A549 (cell line): Measurements from ENCODE around the gene ACSM6. TPM values are rescaled to one million over a fixed set of nuclear protein-coding genes. Genes with fewer than 3 reads are reported as not detected.

Source experiments
- ATAC-seq, 2 experiments: fragments of 200-7000 bp in 1 of 2; fragments of >200 bp in 1 of 2; cut with Nextera tagmentation in 1 of 2; cut with Tn5 transposase in 1 of 2; 3 replicates each; pipeline versions ENCODE4 v1.8.0 to v1.9.1; 2018 to 2020; ENCODE audit warnings: mild to moderate bottlenecking in 1 of 2, moderate library complexity in 1 of 2
- CTCF ChIA-PET: fragments of 300-600 bp; sonication (Branson Sonifier 250); formaldehyde crosslinking; extraction: SDS; loops from one replicate; lab custom pipeline; 2021; ENCODE audit warnings: antibody characterized with exemption, inconsistent platforms; lab: Yijun Ruan, JAX
- POLR2A ChIA-PET: fragments of 350-600 bp; formaldehyde crosslinking; extraction: SDS; loops from one replicate; lab custom pipeline; 2021; ENCODE audit warnings: antibody characterized with exemption, inconsistent platforms; lab: Yijun Ruan, JAX
- DNase-seq, 2 experiments: peaks; one replicate each; pipeline versions ENCODE4 v3.0.0 to v3.0.0-alpha.2; 2011 to 2016; ENCODE audit warnings: low read depth in 1 of 2, low spot score in 1 of 2
- FAIRE-seq: peaks from 2 replicates; lab custom pipeline; 2011; peaks lifted over from hg19 to GRCh38; lab: Jason Lieb, UNC
- H3K27ac ChIP-seq, 2 experiments: fragments of >200 bp; sonication (Bioruptor Twin); formaldehyde crosslinking; 3 replicates each; pipeline ENCODE4 v1.5.1; 2016 to 2017
- H3K4me1 ChIP-seq: fragments of >200 bp; sonication (Bioruptor Twin); formaldehyde crosslinking; 3 replicates; pipeline ENCODE4 v1.6.1; 2016
- H3K4me2 ChIP-seq: fragments of >200 bp; sonication (Bioruptor Twin); formaldehyde crosslinking; 3 replicates; pipeline ENCODE4 v1.6.1; 2016
- H3K4me3 ChIP-seq: fragments of >200 bp; sonication (Bioruptor Twin); formaldehyde crosslinking; 3 replicates; pipeline ENCODE4 v1.5.1; 2016
- H3K9me3 ChIP-seq: fragments of >200 bp; sonication (Bioruptor Twin); formaldehyde crosslinking; 3 replicates; pipeline ENCODE4 v1.6.1; 2016
- BHLHE40 ChIP-seq: IDR thresholded peaks from 2 replicates; pipeline ENCODE4 v1.6.1; 2012; ENCODE audit warnings: low read depth, low read length, inconsistent platforms
- FOSB ChIP-seq: fragments of 250-450 bp; sonication (Bioruptor Pico); IDR thresholded peaks from 2 replicates; pipeline ENCODE4 v1.5.0; 2020; ENCODE audit warnings: mild to moderate bottlenecking, moderate library complexity
- JUNB ChIP-seq: fragments of >200 bp; sonication (Bioruptor Twin); formaldehyde crosslinking; IDR thresholded peaks from 2 replicates; pipeline ENCODE4 v1.6.1; 2016
- POLR2AphosphoS2 ChIP-seq: conservative IDR thresholded peaks from 2 replicates; pipeline ENCODE4 v1.6.1; 2012; ENCODE audit warnings: low read length, improper control_type of control experiment, inconsistent platforms
- RARB ChIP-seq: fragments of 250-450 bp; sonication (Bioruptor Pico); IDR thresholded peaks from 2 replicates; pipeline ENCODE4 v1.8.0; 2021; ENCODE audit warnings: mild to moderate bottlenecking, moderate library complexity
- REST ChIP-seq: fragments of 200-600 bp; sonication (generic); IDR thresholded peaks from 2 replicates; pipeline ENCODE4 v1.6.1; 2016; ENCODE audit warnings: antibody characterized with exemption, mild to moderate bottlenecking, moderate library complexity
- ZFP36 ChIP-seq: fragments of 450-650 bp; IDR thresholded peaks from 2 replicates; pipeline ENCODE4 v1.6.1; 2014; ENCODE audit warnings: borderline replicate concordance; ENCODE audit not compliant: partially characterized antibody
- WGBS: methylation state at CpG from one replicate; pipeline ENCODE4 v1.1.6; 2017; ENCODE audit errors: missing lambda C conversion rate; 5-methylcytosine and 5-hydroxymethylcytosine counted together
- polyA plus RNA-seq, 4 experiments: library from polyadenylated mRNA; depleted of rRNA in 3 of 4; stranded (reverse); fragments of >200 nt; fragmentation: RNase III in 1 of 4; extraction: RNeasy Plus Mini Kit Qiagen cat#74134 plus additional on column Dnase treatment in 1 of 4; gene quantifications; 2 replicates in 3 of 4; 3 replicates in 1 of 4; pipeline ENCODE4 v1.2.3, GENCODE V29; 2011 to 2017
- small RNA-seq, 6 experiments: library from RNA; depleted of rRNA; stranded (forward); fragments of <200 nt; gene quantifications; one replicate each; pipeline ENCODE3, GENCODE V24; 2012
- TF ChIP-seq, protein P1 (sequence below): fragments of 450-650 bp; IDR thresholded peaks from 2 replicates; pipeline ENCODE4 v1.6.1; 2014; ENCODE audit warnings: antibody characterized with exemption
- TF ChIP-seq, protein P2 (sequence below): fragments of >200 bp; sonication (Bioruptor Twin); formaldehyde crosslinking; IDR thresholded peaks from 3 replicates; pipeline ENCODE4 v1.5.1; 2016

ACSM6 gene
- polyA plus RNA-seq, 2 of the 4 experiments (the other 2 are of a cell fraction) = not detected

- TF ChIP-seq, protein P1, sequence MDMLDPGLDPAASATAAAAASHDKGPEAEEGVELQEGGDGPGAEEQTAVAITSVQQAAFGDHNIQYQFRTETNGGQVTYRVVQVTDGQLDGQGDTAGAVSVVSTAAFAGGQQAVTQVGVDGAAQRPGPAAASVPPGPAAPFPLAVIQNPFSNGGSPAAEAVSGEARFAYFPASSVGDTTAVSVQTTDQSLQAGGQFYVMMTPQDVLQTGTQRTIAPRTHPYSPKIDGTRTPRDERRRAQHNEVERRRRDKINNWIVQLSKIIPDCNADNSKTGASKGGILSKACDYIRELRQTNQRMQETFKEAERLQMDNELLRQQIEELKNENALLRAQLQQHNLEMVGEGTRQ = no peak
- no peak for TF ChIP-seq REST
- TF ChIP-seq BHLHE40 = no peak
- no peak for TF ChIP-seq FOSB
Observed at GRCh38 chr10:95277201-95277570, 83.1 kb downstream of the ACSM6 start (continued).

- POLR2A ChIA-PET = interaction anchor here (1.2 kb wide), 2 partner anchors 12 to 48 kb away, joined by 3 to 5 read pairs; no protein-coding TSS in a partner anchor
- DNase-seq = no peak
- no peak overlapping the region for H3K4me3 ChIP-seq
- H3K9me3 ChIP-seq = no peaks in the 10 kb centered on the region
- FAIRE-seq = no peak
- no peak for ATAC-seq
- CTCF ChIA-PET = interaction anchor here (1.0 to 6.3 kb wide), 7 partner anchors 14 to 97 kb away, joined by 3 to 33 read pairs (median 8); no protein-coding TSS in a partner anchor
- H3K4me2 ChIP-seq = peak overlapping the region; percentile 74
- peak overlapping the region; percentile 76 to 83 for H3K27ac ChIP-seq
- no peak for TF ChIP-seq JUNB
- TF ChIP-seq REST = no peak
- TF ChIP-seq, protein P2, sequence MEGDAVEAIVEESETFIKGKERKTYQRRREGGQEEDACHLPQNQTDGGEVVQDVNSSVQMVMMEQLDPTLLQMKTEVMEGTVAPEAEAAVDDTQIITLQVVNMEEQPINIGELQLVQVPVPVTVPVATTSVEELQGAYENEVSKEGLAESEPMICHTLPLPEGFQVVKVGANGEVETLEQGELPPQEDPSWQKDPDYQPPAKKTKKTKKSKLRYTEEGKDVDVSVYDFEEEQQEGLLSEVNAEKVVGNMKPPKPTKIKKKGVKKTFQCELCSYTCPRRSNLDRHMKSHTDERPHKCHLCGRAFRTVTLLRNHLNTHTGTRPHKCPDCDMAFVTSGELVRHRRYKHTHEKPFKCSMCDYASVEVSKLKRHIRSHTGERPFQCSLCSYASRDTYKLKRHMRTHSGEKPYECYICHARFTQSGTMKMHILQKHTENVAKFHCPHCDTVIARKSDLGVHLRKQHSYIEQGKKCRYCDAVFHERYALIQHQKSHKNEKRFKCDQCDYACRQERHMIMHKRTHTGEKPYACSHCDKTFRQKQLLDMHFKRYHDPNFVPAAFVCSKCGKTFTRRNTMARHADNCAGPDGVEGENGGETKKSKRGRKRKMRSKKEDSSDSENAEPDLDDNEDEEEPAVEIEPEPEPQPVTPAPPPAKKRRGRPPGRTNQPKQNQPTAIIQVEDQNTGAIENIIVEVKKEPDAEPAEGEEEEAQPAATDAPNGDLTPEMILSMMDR = no peak
- TF ChIP-seq BHLHE40 = no peak
- TF ChIP-seq ZFP36 = no peak
- TF ChIP-seq RARB (CRISPR knock-in tag) = no peak
- no peak for TF ChIP-seq POLR2AphosphoS2
- H3K4me1 ChIP-seq = peaks cover 98% of the 10 kb centered on the region
- WGBS = 70% methylated on average over 3 of the region's 3 CpGs
Observed at GRCh38 chr10:95277614-95278013, 83.6 kb downstream of the ACSM6 start.

Small RNAs within 50 kb of the gene (small RNA-seq; reads per million reads assigned to genes)
- 0 reads per million in 6 experiments for gene AL157834.3

Other genes with a start within 250 kb of the ACSM6 start
- 0.10 and 0.11 TPM in 2 replicates for gene CYP2C8, start 124.7 kb upstream of the ACSM6 start, polyA plus RNA-seq (2011; rRNA removed)
- not detected in 3 replicates for gene CYP2C8, start 124.7 kb upstream of the ACSM6 start, polyA plus RNA-seq (2017; fragmentation: RNase III; extraction: RNeasy Plus Mini Kit Qiagen cat#74134 plus additional on column Dnase treatment)
- 92.5 and 132 TPM in 2 replicates for gene PDLIM1, start 96.8 kb downstream of the ACSM6 start, polyA plus RNA-seq (2011; rRNA removed)
- 123 to 147 TPM (median 128 TPM) in 3 replicates for gene PDLIM1, start 96.8 kb downstream of the ACSM6 start, polyA plus RNA-seq (2017; fragmentation: RNase III; extraction: RNeasy Plus Mini Kit Qiagen cat#74134 plus additional on column Dnase treatment)